Measurements from ENCODE around the gene COG5.

COG5 gene

GRCh38 chr7:107248551-107249316 lies 315.0 kb downstream of the COG5 start:
- TF ChIP-seq CTCF (IDR thresholded peaks at IDR 0.05): no peak

- TF ChIP-seq CTCF (IDR thresholded peaks at IDR 0.05): no peak
These were observed 319.1 kb downstream of the COG5 start for GRCh38 chr7:107244613-107245012.

GRCh38 chr7:107242267-107242666 lies 321.5 kb downstream of the COG5 start:
- no peak for TF ChIP-seq CTCF (IDR thresholded peaks at IDR 0.05)

GRCh38 chr7:107237451-107237850 lies 326.3 kb downstream of the COG5 start:
- TF ChIP-seq CTCF (IDR thresholded peaks at IDR 0.05): no peak

GRCh38 chr7:107236862-107237261 lies 326.9 kb downstream of the COG5 start:
- TF ChIP-seq CTCF (IDR thresholded peaks at IDR 0.05): no peak

GRCh38 chr7:107234436-107234835 lies 329.3 kb downstream of the COG5 start:
- TF ChIP-seq CTCF (IDR thresholded peaks at IDR 0.05): no peak

GRCh38 chr7:107233981-107234380 lies 329.7 kb downstream of the COG5 start:
- TF ChIP-seq CTCF (IDR thresholded peaks at IDR 0.05): no peak

- TF ChIP-seq CTCF (IDR thresholded peaks at IDR 0.05): peak; percentile 14; the same call in 1 of the 2 replicates
These were observed 330.5 kb downstream of the COG5 start for GRCh38 chr7:107233174-107233573.
